Neuronal stem cell (in vitro differentiated cells): ENCODE data around the gene GLI3.

ENCODE experiments used
- DNase-seq: peaks from one replicate; pipeline ENCODE4 v3.0.0-alpha.2; 2013; ENCODE audit warnings: low spot score
- H2AFZ ChIP-seq: one replicate; pipeline ENCODE4 v1.6.1; 2013; ENCODE audit warnings: mild to moderate bottlenecking, low read length, inconsistent platforms
- H2AK5ac ChIP-seq: 2 replicates; pipeline ENCODE4 v1.6.1; 2013; ENCODE audit warnings: low read depth, mild to moderate bottlenecking, inconsistent platforms, low read length, moderate library complexity, mixed read lengths
- H2BK120ac ChIP-seq: 2 replicates; pipeline ENCODE4 v1.6.1; 2013; ENCODE audit warnings: low read depth, mild to moderate bottlenecking, inconsistent platforms, low read length, moderate library complexity, mixed read lengths
- H2BK12ac ChIP-seq: one replicate; pipeline ENCODE4 v1.6.1; 2013; ENCODE audit warnings: low read length, inconsistent platforms
- H2BK15ac ChIP-seq: 2 replicates; pipeline ENCODE4 v1.6.1; 2013; ENCODE audit warnings: mild to moderate bottlenecking, low read length, inconsistent platforms, mixed read lengths
- H2BK5ac ChIP-seq: one replicate; pipeline ENCODE4 v1.6.1; 2013; ENCODE audit warnings: inconsistent platforms, mild to moderate bottlenecking, low read length, moderate library complexity
- H3K14ac ChIP-seq: one replicate; pipeline ENCODE4 v1.6.1; 2013; ENCODE audit warnings: low read length, inconsistent platforms
- H3K18ac ChIP-seq: 2 replicates; pipeline ENCODE4 v1.6.1; 2013; ENCODE audit warnings: low read length, inconsistent platforms
- H3K23ac ChIP-seq: 2 replicates; pipeline ENCODE4 v1.6.1; 2013; ENCODE audit warnings: low read depth, mild to moderate bottlenecking, mixed read lengths, low read length, inconsistent platforms; ENCODE audit not compliant: poor library complexity
- H3K27ac ChIP-seq: replicated peaks from 3 replicates; pipeline ENCODE4 v1.5.1; 2013; ENCODE audit warnings: low read length, inconsistent platforms
- H3K27me3 ChIP-seq, 3 experiments: 2 replicates each; pipeline ENCODE4 v1.6.1; 2013; ENCODE audit warnings: low read length in 3 of 3, mild to moderate bottlenecking in 2 of 3, inconsistent platforms in 1 of 3, low read depth in 1 of 3, mixed read lengths in 1 of 3, moderate library complexity in 1 of 3; ENCODE audit not compliant: control insufficient read depth in 3 of 3, insufficient read depth in 3 of 3
- H3K36me3 ChIP-seq, 2 donors: replicated peaks in 1 of 2; 2 replicates each; pipeline ENCODE4 v1.6.1; 2013; ENCODE audit warnings: low read length in 2 of 2; ENCODE audit not compliant: control insufficient read depth in 2 of 2, insufficient read depth in 2 of 2
- H3K4ac ChIP-seq: 2 replicates; pipeline ENCODE4 v1.6.1; 2013; ENCODE audit warnings: inconsistent platforms, mild to moderate bottlenecking, low read length, moderate library complexity
- H3K4me1 ChIP-seq, 2 donors: 1 replicate in 1 of 2; 2 replicates in 1 of 2; pipeline ENCODE4 v1.6.1; 2013; ENCODE audit warnings: low read length in 2 of 2, low read depth in 1 of 2; ENCODE audit not compliant: control insufficient read depth in 2 of 2, insufficient read depth in 1 of 2
- H3K4me2 ChIP-seq: one replicate; pipeline ENCODE4 v1.6.1; 2013; ENCODE audit warnings: mild to moderate bottlenecking, low read length, inconsistent platforms; ENCODE audit not compliant: insufficient read depth, poor library complexity, severe bottlenecking
- H3K4me3 ChIP-seq, 2 donors: 2 replicates each; pipeline ENCODE4 v1.5.1; 2013; ENCODE audit warnings: low read length in 2 of 2, mild to moderate bottlenecking in 2 of 2, inconsistent platforms in 1 of 2, moderate library complexity in 1 of 2
- H3K79me1 ChIP-seq: one replicate; pipeline ENCODE4 v1.6.1; 2013; ENCODE audit warnings: low read depth, mild to moderate bottlenecking, inconsistent platforms, low read length, moderate library complexity
- H3K9ac ChIP-seq: one replicate; pipeline ENCODE4 v1.6.1; 2013; ENCODE audit warnings: mild to moderate bottlenecking, low read depth, low read length, inconsistent platforms; ENCODE audit not compliant: poor library complexity
- H3K9me3 ChIP-seq, 2 donors: replicated peaks in 1 of 2; 2 replicates each; pipeline versions ENCODE3 to v1.6.1; 2013; ENCODE audit warnings: low read length in 2 of 2, mild to moderate bottlenecking in 2 of 2, inconsistent platforms in 1 of 2, low read depth in 1 of 2, mixed read lengths in 1 of 2, moderate library complexity in 1 of 2; ENCODE audit not compliant: control insufficient read depth in 2 of 2, insufficient read depth in 1 of 2
- H4K8ac ChIP-seq: one replicate; pipeline ENCODE4 v1.6.1; 2013; ENCODE audit warnings: low read depth, mild to moderate bottlenecking, inconsistent platforms, low read length, moderate library complexity
- H4K91ac ChIP-seq: one replicate; pipeline ENCODE4 v1.6.1; 2013; ENCODE audit warnings: low read length, low read depth, mild to moderate bottlenecking, inconsistent platforms; ENCODE audit not compliant: poor library complexity
- WGBS, 2 donors: extraction: QIAGEN DNeasy Blood & Tissue Kit; methylation state at CpG; one replicate each; pipeline ENCODE4 v1.1.7; 2013; ENCODE audit warnings: missing lambda C conversion rate in 2 of 2, mixed read lengths in 1 of 2; ENCODE audit not compliant: insufficient read length in 2 of 2, insufficient replicate concordance in 1 of 2; ENCODE audit errors: extremely low coverage in 2 of 2; 5-methylcytosine and 5-hydroxymethylcytosine counted together

Gene GLI3

GRCh38 chr7:42152329-42153205 lies 84.4 kb downstream of the GLI3 start:
- Histone ChIP-seq H3K14ac (no peak overlapping the region), H3K4me3 (peak overlapping the region in 1 of 2 donors; percentile 39), H3K4me2 (peak overlapping the region; percentile 24), H2BK120ac (no peak overlapping the region), H2AK5ac (no peak overlapping the region), H2BK5ac (no peak overlapping the region), H3K27me3 (no peaks in the 10 kb centered on the region), H3K18ac (no peak overlapping the region), H2AFZ (no peak overlapping the region), H3K27ac (peak overlapping the region; percentile 96), H3K4ac (no peak overlapping the region), H3K79me1 (peaks cover 4% of the 10 kb centered on the region), H4K91ac (no peak overlapping the region), H2BK15ac (no peak overlapping the region), H3K23ac (no peak overlapping the region), H3K9ac (no peak overlapping the region), H3K4me1 (peaks cover 48 to 74% of the 10 kb centered on the region in 2 donors), H2BK12ac (no peak overlapping the region), H4K8ac (no peak overlapping the region), H3K36me3 (peaks cover 2 to 28% of the 10 kb centered on the region in 2 donors), H3K9me3 (peaks cover 0 to 5% of the 10 kb centered on the region in 2 donors)
- DNase-seq: peak; percentile 85
- no CpG with 5 or more reads among the region's 11 CpGs for WGBS, 2 donors

GRCh38 chr7:42151309-42151708 lies 85.7 kb downstream of the GLI3 start:
- H4K91ac ChIP-seq: no peak overlapping the region
- WGBS, 2 donors: no CpG with 5 or more reads among the region's 7 CpGs
- peak overlapping the region in 1 of 2 donors; percentile 39 for H3K4me3 ChIP-seq
- no peak overlapping the region for H3K9ac ChIP-seq
- H2BK120ac ChIP-seq: no peak overlapping the region
- H2BK15ac ChIP-seq: no peak overlapping the region
- peaks cover 2 to 30% of the 10 kb centered on the region in 2 donors for H3K36me3 ChIP-seq
- H3K4me2 ChIP-seq: peak overlapping the region; percentile 23
- no peak overlapping the region for H3K14ac ChIP-seq
- no peak overlapping the region for H3K23ac ChIP-seq
- H3K4me1 ChIP-seq: peaks cover 42 to 68% of the 10 kb centered on the region in 2 donors
- DNase-seq: no peak
- no peaks in the 10 kb centered on the region for H3K27me3 ChIP-seq
- H3K9me3 ChIP-seq: peaks cover 0 to 8% of the 10 kb centered on the region in 2 donors
- no peak overlapping the region for H2BK5ac ChIP-seq
- no peak overlapping the region for H2AK5ac ChIP-seq
- no peak overlapping the region for H3K4ac ChIP-seq
- no peak overlapping the region for H2AFZ ChIP-seq
- no peak overlapping the region for H4K8ac ChIP-seq
- H3K79me1 ChIP-seq: peaks cover 2% of the 10 kb centered on the region
- H2BK12ac ChIP-seq: no peak overlapping the region
- no peak overlapping the region for H3K18ac ChIP-seq
- H3K27ac ChIP-seq: peak overlapping the region; percentile 96

DNA sequence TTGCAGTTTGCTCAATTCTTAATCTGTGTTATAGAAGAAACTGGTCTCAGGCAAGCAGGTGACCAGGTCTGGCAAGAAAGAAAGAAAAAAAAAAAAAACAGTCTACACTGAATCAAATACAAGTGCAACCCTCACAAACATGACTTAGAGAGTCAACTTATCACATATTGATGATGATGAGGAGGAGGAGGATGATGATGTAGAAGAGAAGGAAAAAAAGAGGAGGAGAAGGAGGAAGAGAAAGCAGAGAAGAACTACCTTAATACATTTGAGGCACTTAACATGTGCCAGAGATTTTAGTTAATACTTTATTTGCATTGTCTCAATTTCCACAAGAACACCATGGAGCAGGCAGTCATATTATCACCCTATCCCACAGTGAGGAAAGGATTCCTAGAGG lies 91.5 kb downstream of the GLI3 start:
- peaks cover 0 to 12% of the 10 kb centered on the region in 2 donors for H3K9me3 ChIP-seq
- H3K4me1 ChIP-seq: peaks cover 25 to 26% of the 10 kb centered on the region in 2 donors
- H3K4ac ChIP-seq: no peak overlapping the region
- no peak overlapping the region for H2AK5ac ChIP-seq
- no peak overlapping the region for H3K4me3 ChIP-seq
- H3K36me3 ChIP-seq: peaks cover 10 to 83% of the 10 kb centered on the region in 2 donors
- no peak overlapping the region for H2BK15ac ChIP-seq
- H3K14ac ChIP-seq: no peak overlapping the region
- H3K9ac ChIP-seq: no peak overlapping the region
- peaks cover 6% of the 10 kb centered on the region for H3K79me1 ChIP-seq
- no peak overlapping the region for H2BK120ac ChIP-seq
- H3K4me2 ChIP-seq: no peak overlapping the region
- H3K27ac ChIP-seq: no peak overlapping the region
- H2AFZ ChIP-seq: no peak overlapping the region
- no peak overlapping the region for H2BK12ac ChIP-seq
- no peaks in the 10 kb centered on the region for H3K27me3 ChIP-seq
- no peak overlapping the region for H3K18ac ChIP-seq
- no peak overlapping the region for H2BK5ac ChIP-seq
- H3K23ac ChIP-seq: no peak overlapping the region
- H4K8ac ChIP-seq: no peak overlapping the region
- no peak overlapping the region for H4K91ac ChIP-seq
- no peak for DNase-seq

GRCh38 chr7:42144604-42145003 lies 92.4 kb downstream of the GLI3 start:
- Histone ChIP-seq H4K8ac (no peak overlapping the region), H2BK12ac (no peak overlapping the region), H4K91ac (no peak overlapping the region), H2BK120ac (no peak overlapping the region), H3K27ac (no peak overlapping the region), H3K9ac (no peak overlapping the region), H2BK5ac (no peak overlapping the region), H3K14ac (no peak overlapping the region), H3K27me3 (no peaks in the 10 kb centered on the region), H3K9me3 (peaks cover 0 to 12% of the 10 kb centered on the region in 2 donors), H3K4me2 (no peak overlapping the region), H3K4me3 (no peak overlapping the region), H3K23ac (no peak overlapping the region), H3K4ac (no peak overlapping the region), H3K79me1 (peaks cover 6% of the 10 kb centered on the region), H2BK15ac (no peak overlapping the region), H2AFZ (no peak overlapping the region), H2AK5ac (no peak overlapping the region), H3K4me1 (peaks cover 18 to 27% of the 10 kb centered on the region in 2 donors), H3K36me3 (peaks cover 13 to 93% of the 10 kb centered on the region in 2 donors), H3K18ac (no peak overlapping the region)
- no peak for DNase-seq
- no CpG with 5 or more reads among the region's 4 CpGs for WGBS, 2 donors
